Motor neuron (in vitro differentiated cells): ENCODE data around the gene FURIN. TPM values are rescaled to one million over a fixed set of nuclear protein-coding genes. Genes with fewer than 3 reads are reported as not detected.
A peak's percentile ranks its signal among the peaks of the same experiment; 100 is the strongest.
"Not testable (repeated sequence)": the region's sequence is repeated elsewhere in the genome, so short reads cannot be mapped to it uniquely, and the experiment has no call there.

Source experiments
- ATAC-seq, 8 experiments: fragments of 200-7000 bp; cut with Tn5 transposase; replicated peaks in 6 of 8; 2 replicates each; pipeline ENCODE4 v1.8.0; 2021; ENCODE audit warnings: mild to moderate bottlenecking in 8 of 8, moderate library complexity in 8 of 8
- H3K27ac ChIP-seq, 2 donors: fragments of 250-450 bp; sonication (Bioruptor Pico); 2 replicates each; pipeline ENCODE4 v1.9.0; 2021; ENCODE audit warnings: antibody characterized with exemption in 2 of 2, mild to moderate bottlenecking in 2 of 2, moderate library complexity in 1 of 2
- H3K4me1 ChIP-seq, 2 donors: fragments of 250-450 bp; sonication (Bioruptor Pico); replicated peaks in 1 of 2; 2 replicates each; pipeline ENCODE4 v1.6.1; 2021; ENCODE audit warnings: antibody characterized with exemption in 2 of 2, mild to moderate bottlenecking in 2 of 2, moderate library complexity in 1 of 2
- H3K4me3 ChIP-seq, 5 donors: fragments of 250-450 bp; sonication (Bioruptor Pico); 2 replicates each; pipeline ENCODE4 v1.9.0; 2021; ENCODE audit warnings: antibody characterized with exemption in 5 of 5, mild to moderate bottlenecking in 5 of 5, moderate library complexity in 4 of 5
- WGBS, 10 experiments: fragments of 450-650 bp; shearing (Covaris generic); methylation state at CpG; one replicate each; pipeline ENCODE4 v1.0.0; 2022; 5-methylcytosine and 5-hydroxymethylcytosine counted together
- in situ Hi-C, 9 experiments: fragments of 400-800 bp; cut with MboI; loops; one replicate each; pipeline ENCODE4 v1.15.0; 2021; ENCODE audit warnings: low sequenced_read_pairs in 9 of 9, low pct_unique_long_range_greater_than_20kb in 2 of 9; ENCODE audit not compliant: unreplicated experiment in 9 of 9
- total RNA-seq, 8 experiments: library from RNA; unstranded; fragments of 300-600 nt; gene quantifications; 2 replicates each; pipeline versions ENCODE4 v1.2.3 to v1.2.4, GENCODE V29; 2022

FURIN gene
- total RNA-seq, 8 experiments from 2014 or later = 4.6 to 32.3 (median 14.7) TPM

GRCh38 chr15:90903733-90904536 is 35.5 kb downstream of the FURIN start:
- in situ Hi-C loops = no loop called here
- H3K4me1 ChIP-seq = peaks cover 8 to 14% of the 10 kb centered on the region in 2 donors
- 28 to 59% (median 55%) methylated on average over 1 to 10 of the region's 18 CpGs; no CpG with 5 or more reads in 3 of the 10 experiments for WGBS, 10 experiments

GRCh38 chr15:90904746-90905145 is 36.4 kb downstream of the FURIN start:
- 60 to 100% (median 93%) methylated on average over 1 to 6 of the region's 9 CpGs; no CpG with 5 or more reads in 3 of the 10 experiments for WGBS, 10 experiments
- Histone ChIP-seq H3K4me1 (peaks cover 8 to 14% of the 10 kb centered on the region in 2 donors), H3K4me3 (no peak overlapping the region), H3K27ac (no peak overlapping the region)
- ATAC-seq = no peak
- in situ Hi-C loops = no loop called here

More at GRCh38 chr15:90903733-90904536, 35.5 kb downstream of the FURIN start:
- Histone ChIP-seq H3K4me3 (peak overlapping the region; percentile 52 to 64 (median 62)), H3K27ac (no peak overlapping the region)
- ATAC-seq = no peak

GRCh38 chr15:90905306-90906180 is 37.2 kb downstream of the FURIN start:
- Histone ChIP-seq H3K27ac (no peak overlapping the region), H3K4me3 (no peak overlapping the region), H3K4me1 (peaks cover 8 to 14% of the 10 kb centered on the region in 2 donors)
- no peak for ATAC-seq
- in situ Hi-C loops = no loop called here
- 92 to 100% (median 96%) methylated on average over 2 to 14 of the region's 28 CpGs; no CpG with 5 or more reads in 4 of the 10 experiments for WGBS, 10 experiments

- H3K4me3 ChIP-seq = no peak overlapping the region
- no peak overlapping the region for H3K27ac ChIP-seq
- WGBS, 10 experiments = 87 to 100% (median 94%) methylated on average over 2 to 3 of the region's 11 CpGs; no CpG with 5 or more reads in 4 of the 10 experiments
- ATAC-seq = no peak
- in situ Hi-C loops = no loop called here
- H3K4me1 ChIP-seq = peaks cover 8 to 14% of the 10 kb centered on the region in 2 donors
Observed at GRCh38 chr15:90906181-90906849, 37.9 kb downstream of the FURIN start.

GRCh38 chr15:90907051-90907660 is 38.8 kb downstream of the FURIN start:
- in situ Hi-C loops = no loop called here
- WGBS, 10 experiments = 65 to 96% (median 82%) methylated on average over 1 to 5 of the region's 15 CpGs; no CpG with 5 or more reads in 5 of the 10 experiments
- H3K4me1 ChIP-seq = peaks cover 5 to 8% of the 10 kb centered on the region in 2 donors
- ATAC-seq = no peak
- no peak overlapping the region for H3K27ac ChIP-seq
- H3K4me3 ChIP-seq = no peak overlapping the region

- H3K4me3 ChIP-seq = no peak overlapping the region
- no peak for ATAC-seq
- in situ Hi-C loops = no loop called here
- no peak overlapping the region for H3K27ac ChIP-seq
- 72 to 100% (median 89%) methylated on average over 1 to 8 of the region's 9 CpGs for WGBS, 10 experiments
- H3K4me1 ChIP-seq = peaks cover 5 to 8% of the 10 kb centered on the region in 2 donors
Observed at GRCh38 chr15:90907838-90908507, 39.6 kb downstream of the FURIN start.

GRCh38 chr15:90909449-90909848 is 41.1 kb downstream of the FURIN start:
- in situ Hi-C loops, ATAC-seq, H3K4me1 ChIP-seq, H3K4me3 ChIP-seq, H3K27ac ChIP-seq: not testable (repeated sequence)
- 60 to 100% (median 88%) methylated on average over 1 to 7 of the region's 11 CpGs; no CpG with 5 or more reads in 2 of the 10 experiments for WGBS, 10 experiments

GRCh38 chr15:90909976-90910375 is 41.6 kb downstream of the FURIN start:
- in situ Hi-C loops = no loop called here
- no peak for ATAC-seq
- H3K27ac ChIP-seq = no peak overlapping the region

GRCh38 chr15:90910441-90911301 is 42.3 kb downstream of the FURIN start:
- in situ Hi-C loops = no loop called here
- WGBS, 10 experiments = 79 to 100% (median 98%) methylated on average over 2 to 9 of the region's 24 CpGs; no CpG with 5 or more reads in 5 of the 10 experiments
- ATAC-seq = no peak
- Histone ChIP-seq H3K4me3 (no peak overlapping the region), H3K27ac (no peak overlapping the region), H3K4me1 (peaks cover 5 to 6% of the 10 kb centered on the region in 2 donors)

More at GRCh38 chr15:90909976-90910375, 41.6 kb downstream of the FURIN start:
- Histone ChIP-seq H3K4me3 (no peak overlapping the region), H3K4me1 (no peaks in the 10 kb centered on the region)
- 94 to 100% (median 99%) methylated on average over 3 to 5 of the region's 8 CpGs; no CpG with 5 or more reads in 6 of the 10 experiments for WGBS, 10 experiments

GRCh38 chr15:90911302-90911623 is 42.9 kb downstream of the FURIN start:
- Histone ChIP-seq H3K27ac (no peak overlapping the region), H3K4me1 (peaks cover 6 to 12% of the 10 kb centered on the region in 2 donors), H3K4me3 (no peak overlapping the region)
- in situ Hi-C loops = no loop called here
- WGBS, 10 experiments = 100% methylated on average over 4 of the region's 19 CpGs; no CpG with 5 or more reads in 9 of the 10 experiments
- no peak for ATAC-seq
